Left colon (tissue), 2 donors: Measurements from ENCODE around the gene LRMDA. TPM values are rescaled to one million over a fixed set of nuclear protein-coding genes. Genes with fewer than 3 reads are reported as not detected.
"Not testable (repeated sequence)": the region's sequence is repeated elsewhere in the genome, so short reads cannot be mapped to it uniquely, and the experiment has no call there.

Source experiments
- ATAC-seq: fragments of 200-7000 bp; cut with Tn5 transposase; one replicate; pipeline ENCODE4 v1.9.1; 2020; ENCODE audit warnings: mild to moderate bottlenecking, moderate library complexity
- DNase-seq, 2 donors: peaks; one replicate each; pipeline ENCODE4 v3.0.0-alpha.2; 2020
- intact Hi-C, 2 donors: fragments of 100-400 bp; cut with DNase I in 1 of 2; cut with micrococcal nuclease in 1 of 2; formaldehyde crosslinking; loops; one replicate each; pipeline versions ENCODE4 v1.11.2 to v1.14.0; 2022; cut with DNase I, micrococcal nuclease
- total RNA-seq, 2 donors: library from RNA; stranded (reverse); fragmentation: NEBNext Ultra II Directional; extraction: Animal tissue kit (Norgen Biotek cat#: 25700); gene quantifications; one replicate each; pipeline ENCODE4 v1.2.1, GENCODE V29; 2021
- donor health status: DM: no; HTN: no; CAD: no.
- donor health status: DM: yes; HTN: yes; CAD: no.

Gene LRMDA
- total RNA-seq, 2 donors from 2014 or later, result 8.1 to 10.6 TPM

DNA sequence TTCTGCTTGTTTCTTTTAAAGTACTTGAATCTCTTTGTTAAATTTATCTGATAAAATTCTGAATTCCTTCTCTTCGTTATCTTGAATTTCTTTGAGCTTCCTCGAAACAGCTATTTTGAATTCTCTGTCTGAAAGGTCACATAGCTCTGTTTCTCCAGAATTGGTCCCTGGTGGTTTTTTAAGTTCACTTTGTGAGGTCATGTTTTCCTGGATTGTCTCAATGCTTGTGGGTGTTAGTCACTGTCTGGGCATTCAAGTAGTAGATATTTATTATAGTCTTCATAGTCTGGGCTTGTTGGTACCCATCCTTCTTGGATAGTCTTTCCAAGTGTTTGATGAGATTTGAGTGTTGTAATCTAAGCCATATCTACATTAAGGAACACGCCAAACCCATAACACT lies 1060.6 kb downstream of the LRMDA start:
- intact Hi-C loops, result no loop called here
- ATAC-seq, result no peak

DNA sequence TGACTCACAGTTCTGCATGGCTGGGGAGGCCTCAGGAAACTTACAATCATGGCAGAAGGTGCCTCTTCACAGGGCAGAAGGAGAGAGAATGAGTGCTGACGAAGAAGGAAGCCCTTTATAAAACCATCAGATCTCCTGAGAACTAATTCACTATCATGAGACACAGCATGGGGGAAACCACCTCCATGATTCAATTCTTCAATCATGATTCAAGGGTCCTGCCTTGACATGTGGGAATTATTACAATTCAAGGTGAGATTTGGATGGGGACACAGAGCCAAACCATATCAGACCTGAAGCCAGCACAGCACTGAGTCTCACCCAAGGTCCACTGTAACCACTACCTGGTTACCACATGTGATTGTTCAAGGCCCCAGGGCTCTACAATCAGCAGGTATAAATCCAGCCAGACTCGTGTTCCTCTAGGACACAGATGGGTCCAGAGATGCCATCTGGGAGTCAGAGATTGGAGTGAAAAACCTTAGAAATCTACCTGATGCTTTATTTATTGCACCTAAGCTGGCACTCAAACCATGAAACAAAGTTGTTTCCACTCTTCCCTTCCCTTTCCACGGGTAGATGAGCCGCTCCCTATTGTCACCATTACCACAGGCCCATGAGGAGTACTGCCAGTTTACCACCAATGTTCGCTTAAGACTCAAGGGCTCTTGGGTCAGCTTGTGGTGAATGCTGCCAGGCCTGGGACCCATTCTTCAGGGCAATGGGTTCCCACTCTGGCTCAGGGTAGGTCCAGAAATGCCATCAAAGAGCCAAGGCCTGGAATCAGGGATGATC lies 1061.5 kb downstream of the LRMDA start:
- DNase-seq (no peak), ATAC-seq (no peak)
- intact Hi-C loops, result no loop called here

More for the DNA sequence above, 1060.6 kb downstream of the LRMDA start:
- no peak for DNase-seq

DNA sequence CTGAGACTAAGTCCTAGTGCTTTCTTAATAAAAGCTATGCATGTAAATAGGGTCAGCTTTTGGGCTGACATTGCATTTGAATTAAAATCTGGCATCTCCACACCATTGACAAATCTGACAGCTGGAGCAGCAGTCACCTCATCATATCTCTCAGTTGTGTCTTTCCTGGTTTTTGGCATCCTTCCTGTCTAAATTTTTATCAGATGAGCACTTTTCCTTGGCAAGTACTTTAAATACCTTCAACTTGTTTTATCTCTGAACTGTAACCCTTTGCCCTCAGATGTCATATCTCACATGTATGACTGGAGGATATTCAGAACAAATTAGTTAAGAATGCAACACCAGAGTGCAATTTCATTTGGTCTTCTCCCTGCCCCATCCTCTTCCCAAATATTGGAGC lies 1066.2 kb downstream of the LRMDA start:
- no peak for ATAC-seq
- intact Hi-C loops, result no loop called here
- no peak for DNase-seq

GRCh38 chr10:76504823-76505222 lies 1073.4 kb downstream of the LRMDA start:
- ATAC-seq (no peak), DNase-seq (no peak)
- intact Hi-C loops, result no loop called here

- DNase-seq (no peak), ATAC-seq (no peak)
- intact Hi-C loops, result no loop called here
Measured at GRCh38 chr10:76509446-76509845, 1078.0 kb downstream of the LRMDA start.

DNA sequence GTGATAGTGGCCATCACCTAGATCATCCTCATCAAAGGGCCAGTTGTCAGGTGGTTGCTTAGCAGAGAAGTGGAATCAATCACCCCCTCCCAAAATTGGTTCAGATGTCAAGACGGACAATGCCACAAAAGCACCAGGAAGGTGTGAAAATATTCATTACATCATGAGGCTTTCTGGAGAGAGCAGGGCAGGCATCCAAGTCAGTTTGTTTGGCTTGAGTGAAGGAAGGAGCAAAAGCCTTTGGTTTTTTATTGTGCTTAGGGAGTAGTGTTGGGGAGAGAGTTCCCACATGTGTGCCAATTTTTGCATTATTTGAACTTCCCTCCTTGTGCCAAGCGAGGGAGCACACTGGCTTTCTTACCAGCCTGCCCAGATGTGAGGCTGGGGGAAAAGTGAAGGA lies 1082.9 kb downstream of the LRMDA start:
- DNase-seq (no peak), ATAC-seq (no peak)
- intact Hi-C loops, result no loop called here

GRCh38 chr10:76514869-76515268 lies 1083.4 kb downstream of the LRMDA start:
- ATAC-seq (no peak), DNase-seq (no peak)
- intact Hi-C loops, result no loop called here

- ATAC-seq, result no peak
- DNase-seq, result no peak
- intact Hi-C loops, result no loop called here
Measured at GRCh38 chr10:76522547-76522946, 1091.1 kb downstream of the LRMDA start.

DNA sequence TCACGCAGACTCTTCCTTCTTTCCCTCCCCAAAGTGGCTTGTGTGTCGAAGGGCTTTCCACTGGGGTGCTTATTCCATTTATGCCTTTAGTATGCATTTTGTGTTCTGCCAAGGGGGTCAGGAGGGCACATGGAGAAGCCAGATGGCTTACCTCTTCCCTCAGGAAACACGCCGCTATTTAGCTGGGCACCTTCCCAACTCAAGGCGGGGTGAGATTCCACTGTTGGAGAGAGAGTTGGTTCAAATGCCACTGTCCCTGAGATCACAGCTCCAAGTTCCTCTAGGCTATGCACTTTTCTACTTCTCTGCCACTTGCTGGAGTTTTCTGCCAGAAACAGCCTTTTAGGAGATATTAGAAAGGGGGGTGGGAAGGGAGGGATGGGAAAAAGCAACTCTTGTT lies 1091.8 kb downstream of the LRMDA start:
- DNase-seq, result peak in 1 of 2 donors; percentile 31
- intact Hi-C loops, result no loop called here
- no peak for ATAC-seq

DNA sequence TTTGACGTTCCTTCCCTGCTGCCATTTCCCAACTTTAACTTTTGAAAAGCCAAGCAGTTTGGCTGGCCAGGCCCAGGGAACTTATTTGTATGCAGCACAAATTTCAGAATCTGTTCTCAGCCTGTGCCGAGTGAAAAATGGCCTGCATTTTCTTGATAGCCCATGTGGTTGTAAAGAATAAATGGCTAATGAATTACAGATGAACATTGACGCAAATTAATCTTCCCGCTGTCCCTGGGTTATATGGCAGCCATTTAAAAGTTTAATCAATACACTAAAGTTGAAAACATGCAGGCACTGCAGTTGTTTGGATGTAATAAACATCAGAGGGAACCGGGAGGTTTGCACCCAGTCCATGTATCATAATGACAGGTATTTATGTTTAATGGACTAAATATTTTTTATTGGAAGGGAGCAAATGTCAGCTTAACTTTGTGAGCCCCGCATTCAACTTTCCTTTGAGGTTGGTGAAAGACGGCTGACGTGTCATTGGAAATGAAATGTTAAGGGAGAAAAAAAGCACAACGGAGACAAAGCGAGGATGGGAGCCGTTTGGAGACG lies 1092.4 kb downstream of the LRMDA start:
- intact Hi-C loops, result no loop called here
- no peak for ATAC-seq

DNA sequence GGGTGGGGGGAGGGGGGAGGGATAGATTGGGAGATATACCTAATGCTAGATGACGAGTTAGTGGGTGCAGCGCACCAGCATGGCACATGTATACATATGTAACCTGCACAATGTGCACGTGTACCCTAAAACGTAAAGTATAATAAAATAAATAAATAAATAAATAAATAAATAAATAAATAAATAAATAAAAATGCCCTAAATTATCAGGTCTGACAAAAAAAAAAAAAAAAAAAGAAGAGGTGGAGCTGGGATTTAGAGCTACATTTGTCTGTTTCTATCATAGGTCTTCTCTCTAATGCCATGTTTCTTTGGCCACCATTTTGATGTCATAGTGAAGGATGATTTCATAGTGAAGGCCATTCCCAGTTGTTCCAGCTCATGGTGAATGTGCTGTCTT lies 1095.4 kb downstream of the LRMDA start:
- intact Hi-C loops, DNase-seq, ATAC-seq: not testable (repeated sequence)

More for the DNA sequence above, 1092.4 kb downstream of the LRMDA start:
- peak in 1 of 2 donors; percentile 29 for DNase-seq

GRCh38 chr10:76540331-76540730 lies 1108.9 kb downstream of the LRMDA start:
- no peak for DNase-seq

DNA sequence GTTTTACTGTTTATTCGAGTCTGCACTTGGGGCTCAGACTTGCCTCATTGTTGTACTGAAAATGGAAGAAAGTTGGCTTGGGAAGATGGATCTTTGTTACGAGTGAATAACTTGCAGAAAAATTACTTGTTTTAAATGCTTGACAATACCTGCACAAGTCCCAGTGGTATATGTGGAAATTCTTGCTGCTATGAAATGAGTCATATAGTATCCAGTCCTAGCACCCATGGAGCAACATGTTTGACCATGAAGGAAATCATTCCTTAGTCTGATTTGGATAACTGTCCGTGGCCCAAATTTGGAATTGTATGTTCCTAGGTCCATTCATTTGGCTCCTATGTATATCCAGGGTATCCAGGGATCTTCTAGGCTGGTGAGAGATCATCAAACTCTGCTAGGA lies 1109.4 kb downstream of the LRMDA start:
- no peak for ATAC-seq
- intact Hi-C loops, result no loop called here
- no peak for DNase-seq

More at GRCh38 chr10:76540331-76540730, 1108.9 kb downstream of the LRMDA start:
- intact Hi-C loops, result no loop called here
- ATAC-seq, result no peak

GRCh38 chr10:76541852-76542251 lies 1110.4 kb downstream of the LRMDA start:
- DNase-seq, result no peak
- ATAC-seq, result no peak
- intact Hi-C loops, result no loop called here

DNA sequence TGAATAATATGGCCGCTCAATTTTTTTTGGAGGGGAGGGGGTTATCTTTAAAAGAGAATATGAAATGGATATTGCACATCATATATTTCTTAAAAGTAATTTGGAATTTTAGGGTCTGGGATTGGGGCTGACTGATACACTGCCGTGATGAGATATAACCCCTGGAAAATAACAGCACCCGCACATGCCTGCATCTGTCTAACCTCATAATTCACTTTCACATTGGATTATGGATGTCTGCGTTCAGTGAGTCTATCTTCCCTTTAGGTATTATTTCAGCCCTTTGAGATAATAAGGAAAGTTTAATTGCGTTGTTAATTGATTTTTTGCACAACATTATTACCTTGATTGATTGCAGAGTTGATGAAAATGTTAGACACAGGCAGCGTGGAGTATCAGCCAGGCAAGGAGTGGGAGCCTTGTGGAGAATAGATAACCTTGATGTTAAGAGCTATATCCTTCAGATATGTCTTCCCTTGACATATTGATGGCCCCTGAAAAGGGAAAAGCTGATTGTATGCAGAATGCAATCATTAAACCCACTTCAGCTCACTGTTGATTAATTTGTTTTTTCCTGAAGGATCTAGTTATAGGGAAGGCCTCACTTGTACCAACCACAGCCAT lies 1111.0 kb downstream of the LRMDA start:
- ATAC-seq (no peak), DNase-seq (no peak)
- intact Hi-C loops, result no loop called here

- intact Hi-C loops, result no loop called here
- DNase-seq (no peak), ATAC-seq (no peak)
Measured at GRCh38 chr10:76543655-76544054, 1112.2 kb downstream of the LRMDA start.

- DNase-seq (no peak), ATAC-seq (no peak)
- intact Hi-C loops, result no loop called here
Measured at GRCh38 chr10:76544789-76545188, 1113.4 kb downstream of the LRMDA start.

GRCh38 chr10:76546411-76546810 lies 1115.0 kb downstream of the LRMDA start:
- ATAC-seq, result no peak
- no peak for DNase-seq
- intact Hi-C loops, result no loop called here

DNA sequence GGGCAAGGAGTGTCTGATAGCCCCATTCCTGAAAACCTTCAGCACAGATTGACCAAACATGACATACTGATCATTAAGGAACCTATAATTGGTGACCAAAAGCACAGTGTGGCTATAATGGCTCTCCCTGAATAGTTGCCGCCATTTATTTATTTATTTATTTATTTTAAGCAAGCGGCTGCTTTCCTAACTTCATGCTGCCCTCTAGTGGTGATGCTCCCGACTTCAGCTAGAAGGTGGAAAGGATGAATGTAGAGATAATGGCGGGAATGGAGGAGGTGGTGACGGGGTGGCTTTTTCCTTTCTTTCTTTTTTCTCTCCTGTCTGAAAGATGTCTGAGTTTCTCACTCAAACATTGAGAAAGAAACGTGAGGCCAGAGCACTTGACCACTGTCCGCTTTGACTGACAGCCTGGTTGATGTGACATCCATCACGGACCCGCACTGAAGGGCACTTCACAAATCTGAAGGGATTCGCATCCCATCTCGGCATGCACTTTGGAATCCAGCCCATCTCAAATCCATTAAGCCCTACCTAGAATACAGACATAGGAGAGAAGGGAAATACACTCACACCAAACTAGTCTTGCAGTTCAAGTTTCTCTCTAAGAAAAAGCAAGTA lies 1116.0 kb downstream of the LRMDA start:
- DNase-seq (peak; percentile 62 to 86), ATAC-seq (peak; percentile 61)
- intact Hi-C loops, result no loop called here

- DNase-seq (no peak), ATAC-seq (no peak)
- intact Hi-C loops, result no loop called here
Measured at GRCh38 chr10:76548716-76549115, 1117.3 kb downstream of the LRMDA start.
